Measurements from ENCODE around the gene UCP2.
A peak's percentile ranks its signal among the peaks of the same experiment; 100 is the strongest.

UCP2 gene

GRCh38 chr11:73958521-73959141 is 24.0 kb downstream of the UCP2 start:
- TF ChIP-seq, protein P1, sequence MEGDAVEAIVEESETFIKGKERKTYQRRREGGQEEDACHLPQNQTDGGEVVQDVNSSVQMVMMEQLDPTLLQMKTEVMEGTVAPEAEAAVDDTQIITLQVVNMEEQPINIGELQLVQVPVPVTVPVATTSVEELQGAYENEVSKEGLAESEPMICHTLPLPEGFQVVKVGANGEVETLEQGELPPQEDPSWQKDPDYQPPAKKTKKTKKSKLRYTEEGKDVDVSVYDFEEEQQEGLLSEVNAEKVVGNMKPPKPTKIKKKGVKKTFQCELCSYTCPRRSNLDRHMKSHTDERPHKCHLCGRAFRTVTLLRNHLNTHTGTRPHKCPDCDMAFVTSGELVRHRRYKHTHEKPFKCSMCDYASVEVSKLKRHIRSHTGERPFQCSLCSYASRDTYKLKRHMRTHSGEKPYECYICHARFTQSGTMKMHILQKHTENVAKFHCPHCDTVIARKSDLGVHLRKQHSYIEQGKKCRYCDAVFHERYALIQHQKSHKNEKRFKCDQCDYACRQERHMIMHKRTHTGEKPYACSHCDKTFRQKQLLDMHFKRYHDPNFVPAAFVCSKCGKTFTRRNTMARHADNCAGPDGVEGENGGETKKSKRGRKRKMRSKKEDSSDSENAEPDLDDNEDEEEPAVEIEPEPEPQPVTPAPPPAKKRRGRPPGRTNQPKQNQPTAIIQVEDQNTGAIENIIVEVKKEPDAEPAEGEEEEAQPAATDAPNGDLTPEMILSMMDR (IDR thresholded peaks at IDR 0.05; ENCODE audit: low read depth, low read length, missing control alignments): no peak
- H3K27ac ChIP-seq: no peak overlapping the region
- no peaks in the 10 kb centered on the region for H3K36me3 ChIP-seq (replicated peaks)
- no peaks in the 10 kb centered on the region for H3K27me3 ChIP-seq (replicated peaks)
- no peak overlapping the region for H3K4me3 ChIP-seq (ENCODE audit: low read depth, low read length)
- no peak for DNase-seq
- in situ Hi-C loops (cut with HindIII; ENCODE audit: low pct_ligation_motif_present, low sequenced_read_pairs): no loop called here

DNA sequence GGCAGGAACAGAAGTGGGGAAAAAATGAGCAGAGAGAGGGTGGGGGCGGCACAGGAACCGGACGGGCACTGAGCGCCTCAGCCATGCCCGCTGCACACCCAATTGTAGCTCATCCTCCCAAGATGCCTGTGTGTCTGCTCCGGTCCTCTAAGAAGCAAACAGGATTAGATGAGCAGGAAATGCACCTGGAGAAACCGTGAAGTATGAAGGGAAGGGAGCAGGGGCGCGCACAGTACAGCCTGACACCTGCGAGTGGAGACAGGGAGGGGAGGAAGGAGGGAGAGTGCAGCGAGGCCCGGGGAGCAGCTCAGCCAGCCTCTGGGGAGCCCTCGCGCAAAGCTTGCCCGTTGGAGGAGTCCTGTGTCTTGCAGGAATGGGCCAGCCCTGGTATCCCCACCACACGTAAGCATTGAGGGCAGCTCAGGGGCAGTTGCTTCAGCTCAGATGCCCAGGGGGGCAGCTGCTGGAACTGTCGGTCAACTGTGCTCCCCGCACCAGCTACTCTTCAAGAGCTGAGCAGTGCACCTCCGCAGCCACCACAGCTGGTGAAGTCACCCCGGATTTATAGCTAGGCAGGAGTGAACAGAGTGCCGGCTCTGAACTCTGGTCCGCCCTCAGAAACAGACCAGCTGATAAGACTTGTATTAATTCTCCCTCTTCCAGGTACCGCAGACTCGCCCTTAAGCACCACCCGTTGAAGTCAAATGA is 24.8 kb downstream of the UCP2 start:
- DNase-seq: no peak
- no peak overlapping the region for H3K4me3 ChIP-seq (ENCODE audit: low read depth, low read length)
- no peak overlapping the region for H3K27ac ChIP-seq
- no peaks in the 10 kb centered on the region for H3K27me3 ChIP-seq (replicated peaks)
- H3K36me3 ChIP-seq (replicated peaks): no peaks in the 10 kb centered on the region
- in situ Hi-C loops (cut with HindIII; ENCODE audit: low pct_ligation_motif_present, low sequenced_read_pairs): no loop called here
- TF ChIP-seq, protein P1 (IDR thresholded peaks at IDR 0.05; ENCODE audit: low read depth, low read length, missing control alignments): no peak

- DNase-seq: no peak
- Histone ChIP-seq H3K27ac (no peak overlapping the region), H3K27me3 (replicated peaks) (no peaks in the 10 kb centered on the region), H3K4me3 (ENCODE audit: low read depth, low read length) (no peak overlapping the region), H3K36me3 (replicated peaks) (no peaks in the 10 kb centered on the region)
- TF ChIP-seq, protein P1 (IDR thresholded peaks at IDR 0.05; ENCODE audit: low read depth, low read length, missing control alignments): no peak
- in situ Hi-C loops (cut with HindIII; ENCODE audit: low pct_ligation_motif_present, low sequenced_read_pairs): no loop called here
Observed at GRCh38 chr11:73956876-73957653, 25.6 kb downstream of the UCP2 start.

DNA sequence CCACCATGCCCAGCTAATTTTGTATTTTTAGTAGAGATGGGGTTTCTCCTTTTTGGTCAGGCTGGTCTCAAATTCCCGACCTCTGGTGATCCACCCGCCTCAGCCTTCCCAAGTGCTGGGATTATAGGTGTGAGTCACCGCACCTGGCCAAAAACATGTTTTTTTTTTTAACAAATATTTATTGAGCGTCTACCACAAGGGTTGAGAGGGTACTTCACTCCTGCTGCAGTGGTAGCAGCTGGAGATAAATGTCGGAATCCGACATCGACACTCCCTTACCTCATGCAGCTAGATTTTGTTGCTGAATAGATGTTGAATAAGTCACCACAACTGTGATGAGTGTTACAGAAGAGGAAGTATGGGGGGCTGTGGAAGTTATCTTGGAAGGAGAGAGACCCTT is 30.8 kb downstream of the UCP2 start:
- H3K4me3 ChIP-seq (ENCODE audit: low read depth, low read length): no peak overlapping the region
- TF ChIP-seq, protein P1 (IDR thresholded peaks at IDR 0.05; ENCODE audit: low read depth, low read length, missing control alignments): no peak
- no peak overlapping the region for H3K27ac ChIP-seq
- DNase-seq: no peak
- in situ Hi-C loops (cut with HindIII; ENCODE audit: low pct_ligation_motif_present, low sequenced_read_pairs): no loop called here
- H3K27me3 ChIP-seq (replicated peaks): no peaks in the 10 kb centered on the region
- no peaks in the 10 kb centered on the region for H3K36me3 ChIP-seq (replicated peaks)

DNA sequence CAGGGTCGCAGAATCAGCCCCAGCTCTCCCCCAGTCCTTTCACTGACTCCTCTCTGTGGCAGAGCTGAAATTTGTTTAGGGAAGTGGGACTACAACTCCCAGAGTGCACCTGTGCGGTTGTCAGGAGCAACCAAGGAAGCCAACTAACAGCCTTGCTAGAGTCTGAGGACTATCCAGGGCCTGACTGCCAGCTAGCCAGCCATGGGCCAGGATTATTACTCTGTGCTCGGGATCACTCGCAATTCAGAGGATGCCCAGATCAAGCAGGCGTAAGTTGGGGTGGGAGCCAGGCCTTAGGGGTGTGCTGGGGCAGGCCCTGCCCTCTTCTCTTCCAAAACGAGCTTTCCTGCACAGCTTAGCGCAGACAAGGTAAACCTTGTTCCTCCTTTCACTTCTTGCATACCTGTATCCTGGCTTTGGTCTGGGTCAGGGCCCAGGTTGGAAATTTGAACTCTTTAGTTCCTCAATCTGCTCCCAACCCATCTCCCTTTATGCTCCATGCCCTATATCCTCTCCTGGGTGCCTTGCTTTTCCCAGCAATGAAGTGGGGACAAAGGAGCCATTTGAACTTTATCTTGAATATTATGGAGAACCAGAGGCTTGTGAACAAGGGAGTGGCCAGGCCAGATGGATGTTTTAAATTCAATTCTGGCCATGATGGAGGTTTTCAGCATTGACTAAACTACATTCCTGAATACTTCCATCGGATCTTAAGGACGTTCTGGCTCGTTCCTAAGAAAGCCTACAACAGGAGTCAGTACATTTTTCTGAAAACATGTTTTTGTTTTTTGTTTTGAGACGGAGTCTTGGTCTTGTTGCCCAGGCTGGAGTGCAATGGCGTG is 31.6 kb downstream of the UCP2 start, which contains the start of gene DNAJB13:
Gene DNAJB13, plus strand, starts transcription at position 158 of the 842 bp plus-strand sequence. Its CDS starts 44 bp downstream, at position 202.
- H3K36me3 ChIP-seq (replicated peaks): no peaks in the 10 kb centered on the region
- no peak within 1 kb of the TSS for H3K27ac ChIP-seq
- TF ChIP-seq, protein P1 (IDR thresholded peaks at IDR 0.05; ENCODE audit: low read depth, low read length, missing control alignments): no peak
- peak; percentile 56 for DNase-seq
- H3K4me3 ChIP-seq (ENCODE audit: low read depth, low read length): no peak within 1 kb of the TSS
- in situ Hi-C loops (cut with HindIII; ENCODE audit: low pct_ligation_motif_present, low sequenced_read_pairs): no loop called here
- H3K27me3 ChIP-seq (replicated peaks): no peaks in the 10 kb centered on the region

Data from brain microvascular endothelial cell (primary cell).